Upper lobe of right lung (tissue), 1 donor: ENCODE results near the gene NLGN1. TPM values are rescaled to one million over a fixed set of nuclear protein-coding genes. Genes with fewer than 3 reads are reported as not detected.

ENCODE experiments used
- ATAC-seq: fragments of 200-7000 bp; cut with Tn5 transposase; one replicate; pipeline ENCODE4 v1.9.1; 2020; ENCODE audit warnings: mild to moderate bottlenecking, moderate library complexity
- DNase-seq: peaks from one replicate; pipeline ENCODE4 v3.0.0-alpha.2; 2020
- H3K27ac ChIP-seq: fragments of 200-600 bp; one replicate; pipeline ENCODE4 v1.8.0; 2022
- H3K27me3 ChIP-seq: fragments of 200-600 bp; one replicate; pipeline ENCODE4 v1.8.0; 2022; ENCODE audit warnings: mild to moderate bottlenecking
- H3K36me3 ChIP-seq: fragments of 200-600 bp; one replicate; pipeline ENCODE4 v1.8.0; 2022
- H3K4me1 ChIP-seq: fragments of 200-600 bp; one replicate; pipeline ENCODE4 v1.8.0; 2022
- H3K4me3 ChIP-seq: fragments of 200-600 bp; one replicate; pipeline ENCODE4 v1.8.0; 2022; ENCODE audit warnings: mild to moderate bottlenecking
- H3K9me3 ChIP-seq: fragments of 200-600 bp; one replicate; pipeline ENCODE4 v1.8.0; 2022
- intact Hi-C: fragments of 100-400 bp; cut with DNase I; formaldehyde crosslinking; loops from one replicate; pipeline ENCODE4 v1.11.0; 2022
- total RNA-seq: library from RNA; stranded (reverse); fragmentation: NEBNext Ultra II Directional; extraction: Animal tissue kit (Norgen Biotek cat#: 25700); gene quantifications from one replicate; pipeline ENCODE4 v1.2.1, GENCODE V29; 2021
- TF ChIP-seq, protein P1 (sequence below): fragments of 200-600 bp; IDR thresholded peaks from one replicate; pipeline ENCODE4 v1.8.0; 2022; ENCODE audit warnings: antibody characterized with exemption
- donor health status: DM: no; HTN: yes; CAD: no; lungs with severe emphysema.

The NLGN1 gene
- total RNA-seq, 1 donor from 2014 or later = 3.3 TPM

DNA sequence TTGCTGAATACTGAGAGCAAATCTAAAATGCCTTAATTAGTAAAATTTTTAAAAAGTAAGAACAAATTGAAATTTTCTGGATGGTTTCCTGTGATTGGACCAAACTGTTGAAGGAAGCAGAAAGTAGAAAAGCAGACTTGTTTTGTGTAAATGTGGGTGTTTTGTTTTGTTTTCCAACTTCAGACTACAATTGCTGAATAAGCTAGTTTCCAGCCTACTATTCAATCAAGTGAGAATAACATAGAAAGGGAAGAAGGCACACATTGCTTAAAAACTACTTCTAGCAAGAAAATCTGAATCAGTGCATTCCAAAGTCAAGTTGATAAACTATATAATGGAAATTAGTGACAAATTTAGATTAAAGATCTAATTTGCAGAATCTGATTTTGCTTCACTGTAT is 519.3 kb downstream of the NLGN1 start:
- no peaks in the 10 kb centered on the region for H3K9me3 ChIP-seq
- H3K27me3 ChIP-seq = no peaks in the 10 kb centered on the region
- intact Hi-C loops = no loop called here
- H3K36me3 ChIP-seq = no peaks in the 10 kb centered on the region
- TF ChIP-seq, protein P1, sequence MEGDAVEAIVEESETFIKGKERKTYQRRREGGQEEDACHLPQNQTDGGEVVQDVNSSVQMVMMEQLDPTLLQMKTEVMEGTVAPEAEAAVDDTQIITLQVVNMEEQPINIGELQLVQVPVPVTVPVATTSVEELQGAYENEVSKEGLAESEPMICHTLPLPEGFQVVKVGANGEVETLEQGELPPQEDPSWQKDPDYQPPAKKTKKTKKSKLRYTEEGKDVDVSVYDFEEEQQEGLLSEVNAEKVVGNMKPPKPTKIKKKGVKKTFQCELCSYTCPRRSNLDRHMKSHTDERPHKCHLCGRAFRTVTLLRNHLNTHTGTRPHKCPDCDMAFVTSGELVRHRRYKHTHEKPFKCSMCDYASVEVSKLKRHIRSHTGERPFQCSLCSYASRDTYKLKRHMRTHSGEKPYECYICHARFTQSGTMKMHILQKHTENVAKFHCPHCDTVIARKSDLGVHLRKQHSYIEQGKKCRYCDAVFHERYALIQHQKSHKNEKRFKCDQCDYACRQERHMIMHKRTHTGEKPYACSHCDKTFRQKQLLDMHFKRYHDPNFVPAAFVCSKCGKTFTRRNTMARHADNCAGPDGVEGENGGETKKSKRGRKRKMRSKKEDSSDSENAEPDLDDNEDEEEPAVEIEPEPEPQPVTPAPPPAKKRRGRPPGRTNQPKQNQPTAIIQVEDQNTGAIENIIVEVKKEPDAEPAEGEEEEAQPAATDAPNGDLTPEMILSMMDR = no peak
- H3K4me3 ChIP-seq = no peak overlapping the region
- ATAC-seq (no peak), DNase-seq (no peak)
- H3K4me1 ChIP-seq = no peaks in the 10 kb centered on the region
- no peak overlapping the region for H3K27ac ChIP-seq

DNA sequence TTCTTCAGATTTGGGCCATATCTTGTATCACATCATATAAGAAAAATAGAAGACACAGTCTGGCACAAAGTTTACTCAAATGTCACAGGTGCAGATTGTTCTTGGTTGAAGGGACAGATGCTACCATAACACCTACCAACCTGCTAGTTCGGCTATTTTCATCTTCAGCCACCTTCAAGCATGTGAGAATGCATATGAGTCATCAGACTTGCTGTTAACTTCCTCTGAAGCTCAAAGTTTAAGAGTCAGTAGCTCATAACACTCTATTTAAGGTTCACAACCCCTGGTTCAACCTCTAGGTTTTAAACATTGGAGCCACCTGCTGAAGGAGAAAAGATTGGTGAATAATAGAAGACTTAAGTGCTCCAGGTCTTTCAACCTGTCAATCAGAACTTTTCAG is 522.8 kb downstream of the NLGN1 start:
- Histone ChIP-seq H3K4me1 (no peaks in the 10 kb centered on the region), H3K27ac (no peak overlapping the region), H3K9me3 (no peaks in the 10 kb centered on the region), H3K4me3 (no peak overlapping the region), H3K36me3 (no peaks in the 10 kb centered on the region), H3K27me3 (no peaks in the 10 kb centered on the region)
- DNase-seq (no peak), ATAC-seq (no peak)
- intact Hi-C loops = no loop called here
- TF ChIP-seq, protein P1 = no peak

DNA sequence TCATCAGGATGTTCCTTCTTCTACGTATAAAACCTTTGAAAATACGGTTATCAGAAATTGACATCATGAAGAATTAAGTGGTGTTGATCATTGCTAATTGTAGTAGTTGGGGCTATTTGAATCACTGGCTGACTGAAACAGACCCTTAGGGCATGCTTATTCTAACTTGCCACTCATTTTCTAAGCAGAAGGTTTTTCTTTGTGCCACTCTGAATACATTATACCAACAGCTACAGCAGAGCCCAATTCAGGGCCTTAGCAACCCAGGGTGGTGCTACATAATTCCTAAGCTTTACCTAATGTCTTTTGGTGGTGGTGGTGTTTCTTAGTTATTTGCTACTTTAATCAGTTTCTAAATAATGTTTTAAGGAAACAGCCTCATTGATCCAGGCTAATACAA is 524.2 kb downstream of the NLGN1 start:
- H3K27me3 ChIP-seq = no peaks in the 10 kb centered on the region
- ATAC-seq (no peak), DNase-seq (no peak)
- intact Hi-C loops = no loop called here
- no peak overlapping the region for H3K27ac ChIP-seq
- H3K9me3 ChIP-seq = no peaks in the 10 kb centered on the region
- H3K4me1 ChIP-seq = no peaks in the 10 kb centered on the region
- TF ChIP-seq, protein P1 = no peak
- H3K4me3 ChIP-seq = no peak overlapping the region
- no peaks in the 10 kb centered on the region for H3K36me3 ChIP-seq

DNA sequence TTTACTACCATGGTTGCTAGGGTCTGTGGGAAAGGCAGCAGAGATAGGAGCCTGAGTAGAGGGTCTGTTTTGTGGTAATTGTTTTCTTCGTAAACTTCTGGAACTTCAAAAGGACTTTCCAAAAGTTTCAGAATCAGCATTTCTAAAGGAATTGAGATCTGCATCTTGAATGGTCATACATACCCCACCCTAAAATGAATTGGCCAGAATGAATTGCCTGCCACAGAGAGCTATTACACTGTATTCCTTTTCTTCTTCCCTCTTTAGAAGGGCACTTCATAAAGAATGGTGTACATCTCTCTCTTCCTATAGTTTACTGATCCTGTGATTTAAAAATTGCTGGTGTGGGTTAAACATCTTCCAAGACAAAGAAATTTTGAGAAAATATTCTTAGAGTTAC is 525.7 kb downstream of the NLGN1 start:
- TF ChIP-seq, protein P1 = no peak
- ATAC-seq (no peak), DNase-seq (no peak)
- H3K4me3 ChIP-seq = no peak overlapping the region
- no peaks in the 10 kb centered on the region for H3K4me1 ChIP-seq
- H3K9me3 ChIP-seq = no peaks in the 10 kb centered on the region
- no peak overlapping the region for H3K27ac ChIP-seq
- H3K36me3 ChIP-seq = no peaks in the 10 kb centered on the region
- no peaks in the 10 kb centered on the region for H3K27me3 ChIP-seq
- intact Hi-C loops = no loop called here

DNA sequence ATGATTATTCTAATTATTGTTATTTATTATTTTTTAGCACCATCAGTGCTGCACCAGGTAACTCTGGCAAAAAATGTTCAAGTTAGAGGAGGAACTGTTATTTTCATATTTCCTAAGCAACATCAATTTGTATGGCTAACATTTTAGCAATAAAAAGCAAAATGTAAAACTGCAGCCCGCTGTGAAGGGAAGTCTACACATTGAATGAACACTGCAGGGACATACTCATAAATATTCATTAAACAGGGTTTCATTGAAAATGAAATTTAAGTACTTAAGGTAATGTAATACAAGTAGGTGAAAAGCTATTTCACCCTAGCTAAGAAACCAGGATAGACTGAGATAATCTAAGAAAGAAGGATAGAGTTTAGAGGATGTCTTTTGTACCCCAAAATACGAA is 532.7 kb downstream of the NLGN1 start:
- H3K4me1 ChIP-seq = no peaks in the 10 kb centered on the region
- intact Hi-C loops = no loop called here
- H3K36me3 ChIP-seq = no peaks in the 10 kb centered on the region
- no peaks in the 10 kb centered on the region for H3K9me3 ChIP-seq
- H3K27me3 ChIP-seq = no peaks in the 10 kb centered on the region
- DNase-seq (no peak), ATAC-seq (no peak)
- TF ChIP-seq, protein P1 = no peak
- no peak overlapping the region for H3K4me3 ChIP-seq
- H3K27ac ChIP-seq = no peak overlapping the region

DNA sequence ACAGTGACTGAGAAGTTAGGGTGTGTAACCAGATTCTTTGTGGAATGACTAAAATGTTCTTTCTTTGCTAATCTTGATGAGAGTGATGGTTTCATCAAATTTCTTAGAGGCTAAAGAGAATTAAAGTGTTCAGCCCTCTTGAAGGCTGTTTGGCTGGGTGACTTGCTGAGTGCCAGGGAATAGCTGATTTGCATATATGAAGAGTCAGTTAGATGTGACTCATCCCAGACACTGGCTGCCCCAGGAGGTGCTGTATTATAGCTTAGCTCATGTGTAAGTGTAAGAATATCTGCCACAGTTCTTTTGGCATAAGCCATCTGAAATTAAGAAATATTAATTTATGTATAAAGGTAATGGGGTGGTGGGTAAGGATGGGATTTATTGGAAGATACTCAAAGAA is 535.1 kb downstream of the NLGN1 start:
- Histone ChIP-seq H3K9me3 (no peaks in the 10 kb centered on the region), H3K36me3 (no peaks in the 10 kb centered on the region), H3K4me1 (no peaks in the 10 kb centered on the region), H3K27me3 (no peaks in the 10 kb centered on the region), H3K27ac (no peak overlapping the region), H3K4me3 (no peak overlapping the region)
- TF ChIP-seq, protein P1 = no peak
- intact Hi-C loops = no loop called here
- no peak for DNase-seq
- peak; percentile 39 for ATAC-seq
